ENCODE measurements around the gene SETD1A. TPM values are rescaled to one million over a fixed set of nuclear protein-coding genes. Genes with fewer than 3 reads are reported as not detected.
A peak's percentile ranks its signal among the peaks of the same experiment; 100 is the strongest.
"Not testable (repeated sequence)": the region's sequence is repeated elsewhere in the genome, so short reads cannot be mapped to it uniquely, and the experiment has no call there.

SETD1A gene
- total RNA-seq, 6 experiments from 2014 or later: 3.7 to 7.4 (median 6.9) TPM

GRCh38 chr16:31009894-31010584 is 52.5 kb downstream of the SETD1A start:
- ATAC-seq (no peak), DNase-seq (no peak)
- Histone ChIP-seq H3K27ac (no peak overlapping the region), H3K4me3 (no peak overlapping the region), H3K4me1 (no peaks in the 10 kb centered on the region), H3K36me3 (no peaks in the 10 kb centered on the region), H3K9me3 (no peaks in the 10 kb centered on the region), H3K27me3 (no peaks in the 10 kb centered on the region)
- intact Hi-C loops (cut with DNase I): no loop called here
- WGBS (ENCODE audit: insufficient coverage, low coverage, low lambda C conversion rate, missing lambda C conversion rate): 19% methylated on average over 18 of the region's 36 CpGs
- TF ChIP-seq CTCF (IDR thresholded peaks at IDR 0.05) (no peak), POLR2A (IDR thresholded peaks at IDR 0.05) (no peak)

- ATAC-seq (no peak), DNase-seq (no peak)
- no peaks in the 10 kb centered on the region for H3K4me1 ChIP-seq
- H3K4me3 ChIP-seq: no peak within 1 kb of the TSS
- no peak within 1 kb of the TSS for H3K27ac ChIP-seq
- intact Hi-C loops (cut with DNase I): no loop called here
- TF ChIP-seq CTCF (IDR thresholded peaks at IDR 0.05) (no peak), POLR2A (IDR thresholded peaks at IDR 0.05) (no peak)
- H3K9me3 ChIP-seq: no peaks in the 10 kb centered on the region
- 15% methylated on average over 17 of the region's 45 CpGs for WGBS (ENCODE audit: insufficient coverage, low coverage, low lambda C conversion rate, missing lambda C conversion rate)
- H3K27me3 ChIP-seq: no peaks in the 10 kb centered on the region
- H3K36me3 ChIP-seq: no peaks in the 10 kb centered on the region
These were observed 53.2 kb downstream of the SETD1A start, which contains the start of gene STX1B for GRCh38 chr16:31010585-31011325. Gene STX1B, minus strand, starts transcription at chr16:31010638. Its CDS starts 242 bp downstream, at chr16:31010396.

GRCh38 chr16:31011815-31012214 is 54.3 kb downstream of the SETD1A start:
- DNase-seq; H3K36me3 ChIP-seq; H3K9me3 ChIP-seq; H3K27ac ChIP-seq; H3K4me1 ChIP-seq; intact Hi-C loops (cut with DNase I); ATAC-seq; H3K27me3 ChIP-seq; H3K4me3 ChIP-seq: not testable (repeated sequence)
- WGBS (ENCODE audit: insufficient coverage, low coverage, low lambda C conversion rate, missing lambda C conversion rate): 65% methylated on average over 7 of the region's 7 CpGs

GRCh38 chr16:31013292-31013691 is 55.7 kb downstream of the SETD1A start:
- intact Hi-C loops (cut with DNase I); H3K4me3 ChIP-seq; H3K27me3 ChIP-seq; H3K4me1 ChIP-seq; H3K27ac ChIP-seq; H3K36me3 ChIP-seq; ATAC-seq; H3K9me3 ChIP-seq; DNase-seq: not testable (repeated sequence)

- Histone ChIP-seq H3K27me3 (no peaks in the 10 kb centered on the region), H3K4me1 (no peaks in the 10 kb centered on the region), H3K4me3 (no peak overlapping the region), H3K36me3 (no peaks in the 10 kb centered on the region), H3K9me3 (no peaks in the 10 kb centered on the region), H3K27ac (no peak overlapping the region)
- TF ChIP-seq CTCF (IDR thresholded peaks at IDR 0.05) (no peak), POLR2A (IDR thresholded peaks at IDR 0.05) (no peak)
- WGBS (ENCODE audit: insufficient coverage, low coverage, low lambda C conversion rate, missing lambda C conversion rate): 47% methylated on average over 5 of the region's 6 CpGs
- intact Hi-C loops (cut with DNase I): no loop called here
- DNase-seq: no peak
- ATAC-seq: peak; percentile 33 to 86 (median 48)
These were observed 58.5 kb downstream of the SETD1A start for GRCh38 chr16:31016018-31016417.

GRCh38 chr16:31017756-31018155 is 60.2 kb downstream of the SETD1A start:
- WGBS (ENCODE audit: insufficient coverage, low coverage, low lambda C conversion rate, missing lambda C conversion rate): 97% methylated on average over 9 of the region's 10 CpGs

More at GRCh38 chr16:31017756-31018155, 60.2 kb downstream of the SETD1A start:
- H3K9me3 ChIP-seq; DNase-seq; H3K4me3 ChIP-seq; ATAC-seq; H3K27me3 ChIP-seq; intact Hi-C loops (cut with DNase I); H3K4me1 ChIP-seq; H3K36me3 ChIP-seq; H3K27ac ChIP-seq: not testable (repeated sequence)

Data from right lobe of liver (tissue), 6 donors.